K562 (cell line): Measurements from ENCODE around the gene MEAF6. TPM values are rescaled to one million over a fixed set of nuclear protein-coding genes. Genes with fewer than 3 reads are reported as not detected.

Experiments
- ATAC-seq: fragments of 200-7000 bp; cut with Tn5 transposase; 3 replicates; pipeline ENCODE4 v1.9.1; 2020; ENCODE audit warnings: moderate library complexity
- BruUV-seq: library from RNA; stranded (reverse); fragments of 400-500 nt; replicated peaks from 2 replicates; lab custom pipeline; 2021; lab: Mats Ljungman, UMichigan
- CTCF ChIA-PET: fragments of 300-600 bp; formaldehyde crosslinking; extraction: SDS; loops from one replicate; lab custom pipeline; 2021; ENCODE audit warnings: low intra/inter-chr PET ratio; lab: Yijun Ruan, JAX
- POLR2A ChIA-PET: fragments of 300-600, 350-650 bp; sonication (Branson Sonifier 250); formaldehyde crosslinking; extraction: SDS; loops from one replicate; lab custom pipeline; 2021; ENCODE audit warnings: antibody characterized with exemption, inconsistent platforms; lab: Yijun Ruan, JAX
- DNase-seq, 4 experiments: peaks; one replicate each; pipeline versions ENCODE4 v3.0.0 to v3.0.0-alpha.2; 2011 to 2018; ENCODE audit warnings: low spot score in 3 of 4, mixed read lengths in 3 of 4; ENCODE audit errors: extremely low read depth in 1 of 4
- FAIRE-seq: peaks from 2 replicates; lab custom pipeline; 2011; peaks lifted over from hg19 to GRCh38; lab: Jason Lieb, UNC
- H2AFZ ChIP-seq: 2 replicates; pipeline ENCODE4 v1.6.0; 2011; ENCODE audit warnings: low read depth, low read length, control low read depth, inconsistent platforms
- H3K27ac ChIP-seq: fragments of 200-600 bp; 3 replicates; pipeline ENCODE4 v1.8.0; 2011; ENCODE audit warnings: low read depth, mild to moderate bottlenecking, control low read depth, inconsistent platforms, low read length, moderate library complexity, mixed read lengths; ENCODE audit errors: extremely low read depth
- H3K27me3 ChIP-seq, 2 experiments: fragments of 300-600 bp in 1 of 2; 2 replicates in 1 of 2; 3 replicates in 1 of 2; pipeline versions ENCODE4 v1.6.0 to v1.8.0; 2011; ENCODE audit warnings: inconsistent platforms in 2 of 2, low read length in 2 of 2, mild to moderate bottlenecking in 1 of 2, mixed read lengths in 1 of 2, moderate library complexity in 1 of 2; ENCODE audit not compliant: control insufficient read depth in 2 of 2, insufficient read depth in 2 of 2
- H3K36me3 ChIP-seq: fragments of 300-600 bp; 3 replicates; pipeline ENCODE4 v1.8.0; 2011; ENCODE audit warnings: mild to moderate bottlenecking, low read length, inconsistent platforms; ENCODE audit not compliant: control insufficient read depth, insufficient read depth
- H3K4me1 ChIP-seq, 2 experiments: fragments of 200-600 bp in 1 of 2; replicated peaks in 1 of 2; 2 replicates in 1 of 2; 3 replicates in 1 of 2; pipeline versions ENCODE4 v1.5.1 to v1.8.0; 2011; ENCODE audit warnings: inconsistent platforms in 2 of 2, low read length in 2 of 2, mild to moderate bottlenecking in 1 of 2, mixed read lengths in 1 of 2, moderate library complexity in 1 of 2; ENCODE audit not compliant: control insufficient read depth in 2 of 2, insufficient read depth in 2 of 2
- H3K4me2 ChIP-seq: 2 replicates; pipeline ENCODE4 v1.6.1; 2011; ENCODE audit warnings: low read length, control low read depth, inconsistent platforms, mixed read lengths; ENCODE audit not compliant: insufficient read depth
- H3K4me3 ChIP-seq: fragments of 200-600 bp; sonication (generic), shearing (Covaris generic); 2 replicates; pipeline ENCODE4 v1.5.1; 2016; ENCODE audit warnings: control low read depth, inconsistent platforms
- H3K79me2 ChIP-seq: fragments of 200-600 bp; 3 replicates; pipeline ENCODE4 v1.8.0; 2011; ENCODE audit warnings: low read length, inconsistent platforms; ENCODE audit not compliant: control insufficient read depth, insufficient read depth
- H3K9ac ChIP-seq, 2 experiments: 2 replicates each; pipeline versions ENCODE4 v1.6.0 to v1.6.1; 2011; ENCODE audit warnings: low read depth in 2 of 2, low read length in 2 of 2, control low read depth in 1 of 2, inconsistent platforms in 1 of 2, mild to moderate bottlenecking in 1 of 2, mixed read lengths in 1 of 2; ENCODE audit not compliant: insufficient read depth in 1 of 2
- H3K9me1 ChIP-seq: one replicate; pipeline ENCODE4 v1.6.0; 2011; ENCODE audit warnings: inconsistent platforms, mild to moderate bottlenecking, low read length, moderate library complexity; ENCODE audit not compliant: control insufficient read depth, insufficient read depth
- H3K9me3 ChIP-seq: replicated peaks from 2 replicates; pipeline ENCODE4 v1.5.1; 2011; ENCODE audit warnings: low read depth, low read length, inconsistent platforms; ENCODE audit not compliant: control insufficient read depth, insufficient read depth
- H4K20me1 ChIP-seq: replicated peaks from 2 replicates; pipeline ENCODE4 v1.6.1; 2011; ENCODE audit warnings: low read length, inconsistent platforms, mixed read lengths; ENCODE audit not compliant: control insufficient read depth, insufficient read depth
- FOSL1 ChIP-seq: fragments of 200-800 bp; sonication (Bioruptor generic); conservative IDR thresholded peaks from 2 replicates; pipeline ENCODE4 v1.6.1; 2016; ENCODE audit warnings: missing genetic modification characterization, missing compliant biosample characterization
- HCFC1 ChIP-seq: IDR thresholded peaks from 2 replicates; pipeline ENCODE4 v1.6.1; 2012; ENCODE audit warnings: low read depth, low read length, improper control_type of control experiment
- MYNN ChIP-seq, 2 experiments: sonication (generic); formaldehyde crosslinking in 1 of 2; IDR thresholded peaks; 2 replicates each; pipeline versions ENCODE4 v1.5.0 to v1.6.1; 2016 to 2020; ENCODE audit warnings: antibody characterized with exemption in 1 of 2, missing genetic modification reagents in 1 of 2
- POLR2AphosphoS5 ChIP-seq: IDR thresholded peaks from 2 replicates; pipeline ENCODE4 v1.6.1; 2011; ENCODE audit warnings: mild to moderate bottlenecking, low read depth, low read length, moderate library complexity; ENCODE audit not compliant: control insufficient read depth, insufficient read depth
- POLR2G ChIP-seq: fragments of 200-400 bp; formaldehyde crosslinking; IDR thresholded peaks from 2 replicates; pipeline ENCODE4 v1.6.1; 2017; ENCODE audit warnings: low read depth, mild to moderate bottlenecking, antibody characterized with exemption, low read length, moderate library complexity
- WGBS: fragments of 100-300 bp; shearing (Covaris generic); methylation state at CpG from one replicate; pipeline ENCODE4 v1.1.6; 2016; ENCODE audit warnings: low coverage, mixed read lengths; ENCODE audit not compliant: insufficient coverage; ENCODE audit errors: missing lambda C conversion rate; 5-methylcytosine and 5-hydroxymethylcytosine counted together
- in situ Hi-C: fragments of 300-500 bp; cut with MboI; formaldehyde crosslinking; loops from 4 replicates; pipeline ENCODE4 v1.15.0; 2018; ENCODE audit warnings: inconsistent platforms, mixed read lengths
- intact Hi-C: fragments of 100-400 bp; cut with micrococcal nuclease; formaldehyde crosslinking; loops from 2 replicates; pipeline ENCODE4 v1.14.2; 2022
- polyA plus RNA-seq, 8 experiments: library from polyadenylated mRNA; depleted of rRNA in 4 of 8; stranded (reverse) in 5 of 8; unstranded in 3 of 8; fragments of >200 nt; fragmentation: Nextera tagmentation in 2 of 8; fragmentation: Illumina TruSeq in 1 of 8; extraction: Ambion mirVana in 2 of 8; extraction: Trizol in 1 of 8; gene quantifications; 2 replicates each; pipeline versions ENCODE4 v1.2.1 to v1.2.3, GENCODE V29; 2011 to 2014; ENCODE audit warnings: inconsistent platforms in 1 of 8, missing spikeins in 1 of 8
- total RNA-seq, 7 experiments: library from RNA; depleted of rRNA in 6 of 7; stranded (reverse); fragments of >200 nt in 6 of 7; fragmentation: Illumina TruSeq in 2 of 7; extraction: Trizol in 2 of 7; gene quantifications; 2 replicates each; pipeline versions ENCODE4 v1.2.1 to v1.2.3, GENCODE V29; 2011 to 2021; ENCODE audit warnings: low replicate concordance in 1 of 7

MEAF6 gene
- total and polyA plus RNA-seq, 9 of the 15 experiments (the other 6 are each of a cell fraction or from before 2014, with no cell fraction given), result 55.0 to 151 (median 92.3) TPM

DNA sequence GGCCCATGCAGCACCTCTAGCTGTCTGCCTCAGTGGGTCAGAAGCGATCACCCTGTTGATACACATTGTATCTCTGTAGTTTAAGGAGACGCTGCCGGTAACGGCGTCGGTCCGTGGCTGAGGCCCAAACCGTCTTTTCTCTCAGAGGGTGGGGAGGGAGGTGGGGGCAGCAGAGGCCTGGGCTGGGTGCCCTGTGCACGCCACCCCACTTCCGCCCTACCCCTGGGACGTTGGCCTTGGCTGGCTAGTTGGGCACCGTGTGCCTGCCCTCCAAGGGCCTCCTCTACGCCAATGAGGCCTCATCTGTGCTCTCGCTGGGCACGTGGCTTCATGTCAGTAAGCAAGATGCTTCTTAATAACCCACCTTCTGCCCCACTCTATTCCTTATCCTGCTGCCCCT lies 30.8 kb downstream of the MEAF6 start:
- no TSS peak for BruUV-seq
- H3K36me3 ChIP-seq, result peaks cover 65% of the 10 kb centered on the region

More for the DNA sequence above, 30.8 kb downstream of the MEAF6 start:
- 85% methylated on average over 12 of the region's 15 CpGs for WGBS
- TF ChIP-seq POLR2G (0 out of 2 replicates have a peak, but pooled peaks have one; percentile 5), FOSL1 (tag) (no peak), MYNN (IDR thresholded peaks at IDR 0.05) (no peak), MYNN (CRISPR knock-in tag; IDR thresholded peaks at IDR 0.05) (no peak), HCFC1 (no peak), POLR2AphosphoS5 (0 out of 2 replicates have a peak, but pooled peaks have one; percentile 20)
- FAIRE-seq, result no peak
- Histone ChIP-seq H3K4me1 (peaks cover 16 to 34% of the 10 kb centered on the region in 2 experiments; a peak in 4 of 5 replicates), H3K27ac (no peak overlapping the region), H3K4me2 (no peak overlapping the region), H3K9me3 (no peaks in the 10 kb centered on the region), H3K9ac (0 out of 4 replicates have a peak overlapping the region, but pooled peaks of 1 of the 2 experiments have one; percentile 31), H3K27me3 (no peaks in the 10 kb centered on the region), H4K20me1 (peaks cover 12% of the 10 kb centered on the region; the same call in 1 of the 2 replicates), H3K4me3 (no peak overlapping the region), H3K9me1 (no peaks in the 10 kb centered on the region), H2AFZ (no peak overlapping the region), H3K79me2 (peaks cover 15% of the 10 kb centered on the region)
- ChIA-PET POLR2A (interaction anchor here (0.7 to 6.4 kb wide), 8 partner anchors 8 to 507 kb away, joined by 3 to 118 read pairs (median 4); partner anchors contain the start of genes MEAF6 and ZC3H12A), CTCF (interaction anchor here (1.1 kb wide), 1 partner anchor 29 kb away, joined by 3 read pairs; no protein-coding TSS in a partner anchor)
- intact Hi-C loops, result no loop called here
- DNase-seq, result no peak
- in situ Hi-C loops, result no loop called here
- ATAC-seq, result no peak
